ENCODE measurements around the gene PC. TPM values are rescaled to one million over a fixed set of nuclear protein-coding genes. Genes with fewer than 3 reads are reported as not detected.

PC gene
- total RNA-seq, 1 experiment from 2014 or later = 39.1 TPM

DNA sequence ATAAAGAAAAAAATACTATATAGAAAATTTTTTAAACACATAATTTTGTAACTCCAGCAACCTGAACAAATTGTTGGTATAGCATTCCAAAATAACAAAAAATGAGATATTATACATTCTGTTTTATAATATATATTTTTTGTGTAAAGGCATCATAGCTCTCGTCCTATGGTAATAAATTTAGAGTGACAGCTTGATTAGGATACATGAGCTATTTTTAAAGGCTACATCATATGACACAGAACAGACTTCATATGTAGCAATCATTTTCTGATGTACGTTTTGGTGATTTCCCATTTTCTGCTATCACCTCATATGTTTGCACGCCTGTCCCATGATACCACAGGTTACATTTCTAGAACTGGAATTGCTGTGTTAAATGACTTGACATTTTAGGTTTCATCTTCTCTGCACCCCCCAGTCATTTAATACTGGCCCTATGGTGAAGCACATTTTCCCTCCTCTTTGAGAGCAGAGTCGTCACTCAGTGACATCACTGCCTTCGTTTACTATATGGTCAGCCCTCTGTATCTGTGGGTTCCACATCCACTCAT is 19.5 kb downstream of the PC start:
- intact Hi-C loops (cut with micrococcal nuclease; ENCODE audit: unreplicated experiment) = no loop called here
- H3K9me3 ChIP-seq (ENCODE audit: low read depth, low read length, poor library complexity, severe bottlenecking) = no peaks in the 10 kb centered on the region
- H3K36me3 ChIP-seq (ENCODE audit: insufficient read depth, low read length, poor library complexity, severe bottlenecking) = peaks cover 3% of the 10 kb centered on the region
- H3K4me3 ChIP-seq (ENCODE audit: low read depth, low read length, poor library complexity, severe bottlenecking) = no peak overlapping the region
- no peaks in the 10 kb centered on the region for H3K27me3 ChIP-seq (replicated peaks; ENCODE audit: insufficient read depth, low read depth, low read length, poor library complexity)
- DNase-seq (ENCODE audit: low spot score) = no peak
- no peaks in the 10 kb centered on the region for H3K4me1 ChIP-seq (ENCODE audit: insufficient read depth, low read length, poor library complexity, severe bottlenecking)
- TF ChIP-seq, protein P1, sequence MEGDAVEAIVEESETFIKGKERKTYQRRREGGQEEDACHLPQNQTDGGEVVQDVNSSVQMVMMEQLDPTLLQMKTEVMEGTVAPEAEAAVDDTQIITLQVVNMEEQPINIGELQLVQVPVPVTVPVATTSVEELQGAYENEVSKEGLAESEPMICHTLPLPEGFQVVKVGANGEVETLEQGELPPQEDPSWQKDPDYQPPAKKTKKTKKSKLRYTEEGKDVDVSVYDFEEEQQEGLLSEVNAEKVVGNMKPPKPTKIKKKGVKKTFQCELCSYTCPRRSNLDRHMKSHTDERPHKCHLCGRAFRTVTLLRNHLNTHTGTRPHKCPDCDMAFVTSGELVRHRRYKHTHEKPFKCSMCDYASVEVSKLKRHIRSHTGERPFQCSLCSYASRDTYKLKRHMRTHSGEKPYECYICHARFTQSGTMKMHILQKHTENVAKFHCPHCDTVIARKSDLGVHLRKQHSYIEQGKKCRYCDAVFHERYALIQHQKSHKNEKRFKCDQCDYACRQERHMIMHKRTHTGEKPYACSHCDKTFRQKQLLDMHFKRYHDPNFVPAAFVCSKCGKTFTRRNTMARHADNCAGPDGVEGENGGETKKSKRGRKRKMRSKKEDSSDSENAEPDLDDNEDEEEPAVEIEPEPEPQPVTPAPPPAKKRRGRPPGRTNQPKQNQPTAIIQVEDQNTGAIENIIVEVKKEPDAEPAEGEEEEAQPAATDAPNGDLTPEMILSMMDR (conservative IDR thresholded peaks at IDR 0.05; ENCODE audit: low read depth, low read length) = no peak
- TF ChIP-seq EZH2 (IDR thresholded peaks at IDR 0.05; ENCODE audit: borderline replicate concordance, low read depth, low read length, poor library complexity, severe bottlenecking) = no peak
- CTCF ChIA-PET = no interaction called here
- no peak overlapping the region for H3K27ac ChIP-seq (ENCODE audit: low read depth, low read length, poor library complexity, severe bottlenecking)
- no TSS peak for BruUV-seq (replicated peaks)
- POLR2A ChIA-PET (ENCODE audit: low non-redundant PET) = no interaction called here

DNA sequence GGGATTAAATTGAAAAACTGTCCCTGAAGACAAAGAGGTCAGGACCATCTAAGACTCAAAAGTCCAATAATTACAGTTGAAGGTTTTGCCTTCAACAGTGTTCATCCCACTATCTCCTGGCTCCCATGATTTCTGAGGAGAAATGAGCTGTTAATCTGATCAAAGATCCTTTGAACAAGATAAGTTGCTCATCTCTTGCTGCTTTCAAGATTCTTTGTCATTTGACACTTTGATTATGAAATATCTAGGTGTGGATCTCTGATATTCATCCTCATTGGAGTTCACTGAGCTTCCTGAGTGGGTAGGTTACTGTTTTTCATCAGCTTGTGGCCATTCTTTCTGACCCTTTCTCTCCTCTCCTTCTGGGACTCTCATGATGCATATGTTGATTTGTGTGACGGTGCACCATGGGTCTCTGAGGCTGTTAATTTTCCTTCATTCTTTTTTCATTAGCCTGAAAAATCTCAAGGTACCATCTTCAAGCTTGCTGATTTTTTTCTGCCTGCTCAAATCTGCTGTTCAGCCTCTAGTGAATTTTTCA is 20.9 kb downstream of the PC start:
- no TSS peak for BruUV-seq (replicated peaks)
- intact Hi-C loops (cut with micrococcal nuclease; ENCODE audit: unreplicated experiment) = no loop called here
- ChIA-PET CTCF (no interaction called here), POLR2A (ENCODE audit: low non-redundant PET) (no interaction called here)
- Histone ChIP-seq H3K4me1 (ENCODE audit: insufficient read depth, low read length, poor library complexity, severe bottlenecking) (no peaks in the 10 kb centered on the region), H3K36me3 (ENCODE audit: insufficient read depth, low read length, poor library complexity, severe bottlenecking) (peaks cover under 1% of the 10 kb centered on the region), H3K27ac (ENCODE audit: low read depth, low read length, poor library complexity, severe bottlenecking) (no peak overlapping the region), H3K27me3 (replicated peaks; ENCODE audit: insufficient read depth, low read depth, low read length, poor library complexity) (no peaks in the 10 kb centered on the region), H3K4me3 (ENCODE audit: low read depth, low read length, poor library complexity, severe bottlenecking) (no peak overlapping the region), H3K9me3 (ENCODE audit: low read depth, low read length, poor library complexity, severe bottlenecking) (no peaks in the 10 kb centered on the region)
- TF ChIP-seq EZH2 (IDR thresholded peaks at IDR 0.05; ENCODE audit: borderline replicate concordance, low read depth, low read length, poor library complexity, severe bottlenecking) = no peak
- TF ChIP-seq, protein P1 (conservative IDR thresholded peaks at IDR 0.05; ENCODE audit: low read depth, low read length) = no peak
- no peak for DNase-seq (ENCODE audit: low spot score)

DNA sequence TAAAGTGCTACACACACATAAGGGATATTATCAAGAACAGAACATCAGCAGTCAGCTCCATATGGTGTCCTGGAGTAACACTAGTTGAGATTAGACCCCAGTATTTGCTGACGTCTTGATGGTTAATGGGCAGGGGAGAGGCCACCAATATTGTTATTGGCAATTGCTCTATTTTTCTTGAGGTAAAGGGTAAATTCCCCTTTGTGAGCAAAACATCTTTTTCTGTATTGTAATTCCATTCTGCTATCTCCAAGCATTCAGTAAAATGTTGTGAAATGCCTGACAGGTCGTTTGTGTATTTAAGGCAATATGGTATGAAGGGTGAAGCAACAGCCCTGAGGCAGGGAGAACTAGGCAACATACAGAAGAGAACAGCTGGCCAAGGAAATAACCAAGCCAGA is 21.9 kb downstream of the PC start:
- TF ChIP-seq, protein P1 (conservative IDR thresholded peaks at IDR 0.05; ENCODE audit: low read depth, low read length) = no peak
- TF ChIP-seq EZH2 (IDR thresholded peaks at IDR 0.05; ENCODE audit: borderline replicate concordance, low read depth, low read length, poor library complexity, severe bottlenecking) = no peak
- H3K27ac ChIP-seq (ENCODE audit: low read depth, low read length, poor library complexity, severe bottlenecking) = no peak overlapping the region
- H3K27me3 ChIP-seq (replicated peaks; ENCODE audit: insufficient read depth, low read depth, low read length, poor library complexity) = no peaks in the 10 kb centered on the region
- intact Hi-C loops (cut with micrococcal nuclease; ENCODE audit: unreplicated experiment) = no loop called here
- H3K4me1 ChIP-seq (ENCODE audit: insufficient read depth, low read length, poor library complexity, severe bottlenecking) = no peaks in the 10 kb centered on the region
- no peaks in the 10 kb centered on the region for H3K9me3 ChIP-seq (ENCODE audit: low read depth, low read length, poor library complexity, severe bottlenecking)
- no peak for DNase-seq (ENCODE audit: low spot score)
- BruUV-seq (replicated peaks) = no TSS peak
- no peaks in the 10 kb centered on the region for H3K36me3 ChIP-seq (ENCODE audit: insufficient read depth, low read length, poor library complexity, severe bottlenecking)
- ChIA-PET CTCF (no interaction called here), POLR2A (ENCODE audit: low non-redundant PET) (no interaction called here)
- H3K4me3 ChIP-seq (ENCODE audit: low read depth, low read length, poor library complexity, severe bottlenecking) = no peak overlapping the region

All from A673 (cell line).